ENCODE measurements around the gene PRPF18.
A peak's percentile ranks its signal among the peaks of the same experiment; 100 is the strongest.

Gene PRPF18

GRCh38 chr10:13671904-13672303 is 85.1 kb downstream of the PRPF18 start:
- DNase-seq (ENCODE audit: low read depth in 2 of 2): no peak
- no peak overlapping the region for H3K4me3 ChIP-seq (replicated peaks in 1 of 2; ENCODE audit: low read depth in 2 of 2, low read length in 2 of 2)
- TF ChIP-seq CTCF (IDR thresholded peaks at IDR 0.05; ENCODE audit: low read depth, low read length): no peak

- no peak for TF ChIP-seq CTCF (IDR thresholded peaks at IDR 0.05; ENCODE audit: low read depth, low read length)
- no peak overlapping the region for H3K4me3 ChIP-seq (replicated peaks in 1 of 2; ENCODE audit: low read depth in 2 of 2, low read length in 2 of 2)
- no peak for DNase-seq (ENCODE audit: low read depth in 2 of 2)
Measured at GRCh38 chr10:13672548-13672947, 85.8 kb downstream of the PRPF18 start.

GRCh38 chr10:13673156-13673555 is 86.4 kb downstream of the PRPF18 start:
- DNase-seq (ENCODE audit: low read depth in 2 of 2): no peak
- TF ChIP-seq CTCF (IDR thresholded peaks at IDR 0.05; ENCODE audit: low read depth, low read length): no peak
- no peak overlapping the region for H3K4me3 ChIP-seq (replicated peaks in 1 of 2; ENCODE audit: low read depth in 2 of 2, low read length in 2 of 2)

- H3K4me3 ChIP-seq (replicated peaks in 1 of 2; ENCODE audit: low read depth in 2 of 2, low read length in 2 of 2): no peak overlapping the region
- DNase-seq (ENCODE audit: low read depth in 2 of 2): peak in 1 of 2 donors; percentile 18
- TF ChIP-seq CTCF (IDR thresholded peaks at IDR 0.05; ENCODE audit: low read depth, low read length): no peak
Measured at GRCh38 chr10:13674645-13675588, 88.2 kb downstream of the PRPF18 start.

GRCh38 chr10:13678101-13678843 is 91.5 kb downstream of the PRPF18 start:
- no peak overlapping the region for H3K4me3 ChIP-seq (replicated peaks in 1 of 2; ENCODE audit: low read depth in 2 of 2, low read length in 2 of 2)
- DNase-seq (ENCODE audit: low read depth in 2 of 2): no peak
- TF ChIP-seq CTCF (IDR thresholded peaks at IDR 0.05; ENCODE audit: low read depth, low read length): no peak

Measured in cardiac fibroblast (primary cell).